Measurements from ENCODE around the gene NEO1.

GRCh38 chr15:73313861-73314260 is 261.6 kb downstream of the NEO1 start:
- TF ChIP-seq CTCF (IDR thresholded peaks at IDR 0.05; ENCODE audit: low read depth, low read length, poor library complexity, severe bottlenecking) = no peak
- TF ChIP-seq EZH2phosphoT487 (IDR thresholded peaks at IDR 0.05; ENCODE audit: borderline replicate concordance, low read length) = no peak
